Panc1 (cell line): ENCODE measurements around the gene PRDM7.

ENCODE experiments used
- REST ChIP-seq, 2 experiments: IDR thresholded peaks; 2 replicates each; pipeline ENCODE4 v1.6.1; 2011 to 2012; ENCODE audit warnings: low read depth in 2 of 2, control low read depth in 1 of 2, low read length in 1 of 2, mild to moderate bottlenecking in 1 of 2, moderate library complexity in 1 of 2; ENCODE audit not compliant: insufficient read depth in 1 of 2
- TF ChIP-seq, protein P1 (sequence below): fragments of 450-650 bp; IDR thresholded peaks from 2 replicates; pipeline ENCODE4 v1.5.1; 2017; ENCODE audit warnings: mild to moderate bottlenecking

DNA sequence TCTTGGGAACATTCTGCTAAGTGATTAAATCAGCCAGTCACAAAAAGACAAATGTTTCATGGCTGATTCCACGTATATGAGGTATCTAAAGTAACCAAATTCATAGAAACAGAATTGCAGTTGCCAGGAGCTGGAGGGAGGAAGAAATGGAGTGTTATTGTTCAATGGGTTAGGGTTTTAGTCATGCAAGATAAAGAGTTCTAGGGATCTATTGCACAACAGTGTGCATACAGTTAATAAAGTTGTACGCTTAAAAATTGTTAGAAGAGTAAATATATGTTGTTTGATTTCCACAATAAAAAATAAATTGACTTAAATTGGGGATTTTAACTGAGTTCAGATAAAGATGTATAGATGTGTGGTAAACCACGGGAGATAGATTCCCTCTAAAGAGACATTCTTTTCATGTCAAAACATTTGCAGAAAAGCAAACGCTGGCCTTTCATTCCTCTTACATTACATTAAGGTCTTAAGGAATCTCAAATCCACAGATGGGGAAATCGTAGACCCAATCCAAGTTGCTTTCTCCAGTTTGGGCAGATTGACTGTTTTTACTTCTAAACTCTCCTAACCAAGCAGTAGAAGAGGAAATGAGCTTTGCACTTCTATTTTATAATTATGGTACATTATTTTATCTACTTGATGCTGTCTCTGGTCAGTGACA is 4.6 kb downstream of the PRDM7 start:
- TF ChIP-seq, protein P1, sequence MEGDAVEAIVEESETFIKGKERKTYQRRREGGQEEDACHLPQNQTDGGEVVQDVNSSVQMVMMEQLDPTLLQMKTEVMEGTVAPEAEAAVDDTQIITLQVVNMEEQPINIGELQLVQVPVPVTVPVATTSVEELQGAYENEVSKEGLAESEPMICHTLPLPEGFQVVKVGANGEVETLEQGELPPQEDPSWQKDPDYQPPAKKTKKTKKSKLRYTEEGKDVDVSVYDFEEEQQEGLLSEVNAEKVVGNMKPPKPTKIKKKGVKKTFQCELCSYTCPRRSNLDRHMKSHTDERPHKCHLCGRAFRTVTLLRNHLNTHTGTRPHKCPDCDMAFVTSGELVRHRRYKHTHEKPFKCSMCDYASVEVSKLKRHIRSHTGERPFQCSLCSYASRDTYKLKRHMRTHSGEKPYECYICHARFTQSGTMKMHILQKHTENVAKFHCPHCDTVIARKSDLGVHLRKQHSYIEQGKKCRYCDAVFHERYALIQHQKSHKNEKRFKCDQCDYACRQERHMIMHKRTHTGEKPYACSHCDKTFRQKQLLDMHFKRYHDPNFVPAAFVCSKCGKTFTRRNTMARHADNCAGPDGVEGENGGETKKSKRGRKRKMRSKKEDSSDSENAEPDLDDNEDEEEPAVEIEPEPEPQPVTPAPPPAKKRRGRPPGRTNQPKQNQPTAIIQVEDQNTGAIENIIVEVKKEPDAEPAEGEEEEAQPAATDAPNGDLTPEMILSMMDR: no peak
- TF ChIP-seq REST (IDR thresholded peaks at IDR 0.05; ENCODE audit: insufficient read depth in 1 of 2, low read depth in 2 of 2, low read length in 1 of 2): no peak
